ENCODE results near the gene PIGX.

- no peak for TF ChIP-seq CTCF (IDR thresholded peaks at IDR 0.05)
- TF ChIP-seq EZH2 (IDR thresholded peaks at IDR 0.05; ENCODE audit: borderline replicate concordance, insufficient read depth, low read depth, low read length, poor library complexity, severe bottlenecking): no peak
Observed at GRCh38 chr3:196775938-196776337, 63.8 kb downstream of the PIGX start.

Measured in B cell (primary cell).